Gastroesophageal sphincter (tissue), 3 donors: ENCODE data around the gene BATF.

Experiments used
- CTCF ChIP-seq, 4 experiments: fragments of 200-600 bp in 2 of 4; fragments of 450-650 bp in 2 of 4; sonication (generic) in 1 of 4; IDR thresholded peaks; one replicate each; pipeline ENCODE4 v1.5.1; 2017 to 2019; ENCODE audit warnings: antibody characterized with exemption in 4 of 4, mild to moderate bottlenecking in 2 of 4, moderate library complexity in 2 of 4
- EP300 ChIP-seq: sonication (generic); formaldehyde crosslinking; IDR thresholded peaks from one replicate; pipeline ENCODE4 v1.6.1; 2017; ENCODE audit warnings: antibody characterized with exemption, mild to moderate bottlenecking
- POLR2AphosphoS5 ChIP-seq: sonication (generic); formaldehyde crosslinking; IDR thresholded peaks from one replicate; pipeline ENCODE4 v1.6.1; 2017; ENCODE audit warnings: antibody characterized with exemption

GRCh38 chr14:75548544-75548943, 26.3 kb downstream of the BATF start:
- no peak for TF ChIP-seq CTCF (IDR thresholded peaks at IDR 0.05)
- TF ChIP-seq EP300: no peak
- no peak for TF ChIP-seq POLR2AphosphoS5
